Mesendoderm (in vitro differentiated cells): Measurements from ENCODE around the gene RABGAP1L.
"Not testable (repeated sequence)": the region's sequence is repeated elsewhere in the genome, so short reads cannot be mapped to it uniquely, and the experiment has no call there.

ENCODE experiments used
- DNase-seq: peaks from one replicate; pipeline ENCODE4 v3.0.0; 2013
- H2AK5ac ChIP-seq: 2 replicates; pipeline ENCODE4 v1.6.1; 2013; ENCODE audit warnings: low read length, inconsistent platforms
- H2BK120ac ChIP-seq: 2 replicates; pipeline ENCODE4 v1.6.1; 2013; ENCODE audit warnings: low read depth, mild to moderate bottlenecking, low read length, moderate library complexity, mixed read lengths
- H2BK15ac ChIP-seq: replicated peaks from 2 replicates; pipeline ENCODE4 v1.6.1; 2013; ENCODE audit warnings: low read depth, mild to moderate bottlenecking, moderate library complexity
- H2BK5ac ChIP-seq: 2 replicates; pipeline ENCODE4 v1.6.1; 2013; ENCODE audit warnings: low read length, inconsistent platforms
- H3K18ac ChIP-seq: 2 replicates; pipeline ENCODE4 v1.6.1; 2013; ENCODE audit warnings: mild to moderate bottlenecking, low read length, mixed read lengths
- H3K23ac ChIP-seq: one replicate; pipeline ENCODE4 v1.6.1; 2013; ENCODE audit warnings: low read length
- H3K27ac ChIP-seq: 2 replicates; pipeline ENCODE4 v1.5.1; 2013; ENCODE audit warnings: low read depth, mild to moderate bottlenecking, inconsistent platforms, low read length, moderate library complexity
- H3K27me3 ChIP-seq: 2 replicates; pipeline ENCODE4 v1.6.1; 2013; ENCODE audit warnings: low read length, control low read depth, mild to moderate bottlenecking, inconsistent platforms; ENCODE audit not compliant: insufficient read depth, poor library complexity
- H3K36me3 ChIP-seq: 2 replicates; pipeline ENCODE4 v1.6.1; 2013; ENCODE audit warnings: low read length, inconsistent platforms; ENCODE audit not compliant: control insufficient read depth, insufficient read depth
- H3K4ac ChIP-seq: one replicate; pipeline ENCODE4 v1.6.1; 2013; ENCODE audit warnings: low read depth, mild to moderate bottlenecking, low read length, moderate library complexity
- H3K4me1 ChIP-seq: 2 replicates; pipeline ENCODE4 v1.6.1; 2013; ENCODE audit warnings: low read depth, low read length, inconsistent platforms; ENCODE audit not compliant: control insufficient read depth
- H3K4me2 ChIP-seq: 2 replicates; pipeline ENCODE4 v1.6.1; 2013; ENCODE audit warnings: low read length
- H3K4me3 ChIP-seq: 2 replicates; pipeline ENCODE4 v1.5.1; 2013; ENCODE audit warnings: mild to moderate bottlenecking, low read length
- H3K56ac ChIP-seq: one replicate; pipeline ENCODE4 v1.6.1; 2013; ENCODE audit warnings: low read length
- H3K79me1 ChIP-seq: 2 replicates; pipeline ENCODE4 v1.6.1; 2013; ENCODE audit warnings: low read length, inconsistent platforms
- H3K79me2 ChIP-seq: 2 replicates; pipeline ENCODE4 v1.6.1; 2013; ENCODE audit warnings: mild to moderate bottlenecking, low read length; ENCODE audit not compliant: control insufficient read depth, insufficient read depth
- H3K9ac ChIP-seq: 2 replicates; pipeline ENCODE4 v1.6.1; 2013; ENCODE audit warnings: low read length, inconsistent platforms
- H4K5ac ChIP-seq: one replicate; pipeline ENCODE4 v1.6.1; 2013; ENCODE audit warnings: low read length
- H4K8ac ChIP-seq: one replicate; pipeline ENCODE4 v1.6.1; 2013; ENCODE audit warnings: low read depth, mild to moderate bottlenecking, control low read depth, low read length, moderate library complexity
- WGBS: extraction: QIAGEN DNeasy Blood & Tissue Kit; methylation state at CpG from one replicate; pipeline ENCODE4 v1.1.7; 2013; ENCODE audit warnings: low lambda C conversion rate, missing lambda C conversion rate; ENCODE audit not compliant: insufficient coverage; ENCODE audit errors: extremely low coverage; 5-methylcytosine and 5-hydroxymethylcytosine counted together

The RABGAP1L gene

DNA sequence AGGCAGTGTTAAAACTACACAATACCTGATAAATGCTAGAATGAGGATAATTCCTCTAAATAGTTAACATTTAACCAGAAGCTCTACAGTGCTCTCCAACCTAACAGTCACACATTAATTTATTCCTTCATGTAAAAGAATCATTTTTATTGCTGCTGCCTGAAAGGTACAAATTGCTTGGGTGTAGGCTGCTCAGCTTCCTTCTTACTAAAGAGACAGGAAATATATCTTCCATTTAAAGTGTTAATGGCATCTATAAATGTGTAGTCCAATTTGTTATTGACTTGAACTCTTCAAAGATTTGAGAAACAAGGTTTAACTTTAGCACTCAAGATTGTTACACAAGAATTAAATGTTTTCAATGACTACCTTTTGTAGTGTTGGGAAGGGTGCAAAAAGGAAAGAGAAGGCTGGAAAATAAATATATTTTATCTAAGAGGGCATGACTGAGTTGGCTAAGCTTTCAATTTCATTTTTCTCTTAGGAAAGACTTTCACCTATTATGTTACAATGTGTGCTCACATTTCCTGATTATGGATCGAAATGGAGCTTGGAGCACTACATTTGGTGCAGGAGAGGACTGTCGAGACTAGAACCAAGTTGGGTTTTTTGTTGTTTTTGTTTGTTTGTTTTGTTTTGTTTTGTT lies 734.9 kb downstream of the RABGAP1L start:
- no peak for DNase-seq
- H3K4ac ChIP-seq: no peak overlapping the region
- no peak overlapping the region for H2BK120ac ChIP-seq
- H4K5ac ChIP-seq: no peak overlapping the region
- H3K9ac ChIP-seq: no peak overlapping the region
- H3K56ac ChIP-seq: no peak overlapping the region
- no peak overlapping the region for H2BK5ac ChIP-seq
- H4K8ac ChIP-seq: no peak overlapping the region
- H3K23ac ChIP-seq: no peak overlapping the region
- H3K18ac ChIP-seq: no peak overlapping the region
- H3K27ac ChIP-seq: no peak overlapping the region
- no CpG with 5 or more reads among the region's 2 CpGs for WGBS
- no peaks in the 10 kb centered on the region for H3K36me3 ChIP-seq
- H3K4me3 ChIP-seq: no peak overlapping the region
- H2BK15ac ChIP-seq: no peak overlapping the region
- H3K79me2 ChIP-seq: no peaks in the 10 kb centered on the region
- H3K79me1 ChIP-seq: no peaks in the 10 kb centered on the region
- H2AK5ac ChIP-seq: no peak overlapping the region
- no peaks in the 10 kb centered on the region for H3K27me3 ChIP-seq
- no peaks in the 10 kb centered on the region for H3K4me1 ChIP-seq
- H3K4me2 ChIP-seq: no peak overlapping the region

DNA sequence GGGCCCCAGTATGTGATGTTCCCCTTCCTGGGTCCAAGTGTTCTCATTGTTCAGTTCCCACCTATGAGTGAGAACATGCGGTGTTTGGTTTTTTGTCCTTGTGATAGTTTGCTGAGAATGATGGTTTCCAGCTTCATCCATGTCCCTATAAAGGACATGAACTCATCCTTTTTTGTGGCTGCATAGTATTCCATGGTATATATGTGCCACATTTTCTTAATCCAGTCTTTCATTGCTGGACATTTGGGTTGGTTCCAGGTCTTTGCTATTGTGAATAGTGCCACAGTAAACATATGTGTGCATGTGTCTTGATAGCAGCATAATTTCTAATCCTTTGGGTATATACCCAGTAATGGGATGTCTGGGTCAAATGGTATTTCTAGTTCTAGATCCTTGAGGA lies 736.3 kb downstream of the RABGAP1L start:
- H3K56ac ChIP-seq, H3K4ac ChIP-seq, H2BK120ac ChIP-seq, H3K36me3 ChIP-seq, H4K8ac ChIP-seq, H3K9ac ChIP-seq, H3K4me3 ChIP-seq, H3K4me1 ChIP-seq, H2AK5ac ChIP-seq, H3K27me3 ChIP-seq, H2BK15ac ChIP-seq, H3K79me1 ChIP-seq, H3K27ac ChIP-seq, H3K18ac ChIP-seq, H4K5ac ChIP-seq, DNase-seq, H3K4me2 ChIP-seq, H3K23ac ChIP-seq, H3K79me2 ChIP-seq, H2BK5ac ChIP-seq: not testable (repeated sequence)
- no CpG with 5 or more reads among the region's 1 CpG for WGBS

DNA sequence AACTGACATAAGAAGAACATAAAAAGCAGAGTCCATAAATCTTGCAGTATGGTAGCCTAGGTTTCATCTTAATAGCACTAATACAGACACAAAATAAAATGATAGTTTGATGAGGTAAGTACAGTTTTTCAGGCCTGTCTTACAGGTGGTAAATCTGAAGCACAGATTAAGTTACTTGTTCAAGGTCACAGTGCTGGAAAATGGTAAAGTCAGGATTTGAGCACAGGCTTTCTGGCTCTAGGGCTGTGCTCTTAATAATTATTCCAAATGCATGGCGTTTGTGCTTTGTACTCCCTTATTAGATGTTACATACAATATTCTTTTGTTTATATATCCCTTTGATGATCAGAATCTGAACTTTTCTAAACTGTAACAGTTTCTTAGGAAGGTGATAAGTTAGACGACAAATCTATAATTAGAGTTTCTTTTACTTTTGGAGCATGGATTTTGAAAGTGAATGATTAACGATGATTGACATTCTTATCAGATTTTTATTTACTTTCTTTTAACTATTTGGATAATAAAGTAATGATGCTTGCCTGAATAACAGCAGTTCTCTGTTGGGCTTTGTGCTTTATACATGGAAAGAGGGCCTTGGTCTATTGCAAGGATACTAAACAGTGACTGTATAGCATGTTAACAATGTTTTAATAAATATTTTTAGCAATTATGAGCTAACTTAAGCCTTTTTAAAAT lies 738.9 kb downstream of the RABGAP1L start:
- H3K56ac ChIP-seq: no peak overlapping the region
- no peak overlapping the region for H4K5ac ChIP-seq
- no peak overlapping the region for H3K4me2 ChIP-seq
- H3K79me1 ChIP-seq: no peaks in the 10 kb centered on the region
- whole genome bisulfite sequencing: 100% methylated on average over 1 of the region's 3 CpGs
- H2BK120ac ChIP-seq: no peak overlapping the region
- H3K27me3 ChIP-seq: no peaks in the 10 kb centered on the region
- no peak overlapping the region for H4K8ac ChIP-seq
- no peak overlapping the region for H3K18ac ChIP-seq
- no peaks in the 10 kb centered on the region for H3K36me3 ChIP-seq
- H3K27ac ChIP-seq: no peak overlapping the region
- no peak for DNase-seq
- no peak overlapping the region for H2AK5ac ChIP-seq
- no peak overlapping the region for H3K9ac ChIP-seq
- H2BK15ac ChIP-seq: no peak overlapping the region
- H3K4ac ChIP-seq: no peak overlapping the region
- H3K79me2 ChIP-seq: no peaks in the 10 kb centered on the region
- H3K4me3 ChIP-seq: no peak overlapping the region
- H3K4me1 ChIP-seq: peaks cover 2% of the 10 kb centered on the region
- H2BK5ac ChIP-seq: no peak overlapping the region
- H3K23ac ChIP-seq: no peak overlapping the region

DNA sequence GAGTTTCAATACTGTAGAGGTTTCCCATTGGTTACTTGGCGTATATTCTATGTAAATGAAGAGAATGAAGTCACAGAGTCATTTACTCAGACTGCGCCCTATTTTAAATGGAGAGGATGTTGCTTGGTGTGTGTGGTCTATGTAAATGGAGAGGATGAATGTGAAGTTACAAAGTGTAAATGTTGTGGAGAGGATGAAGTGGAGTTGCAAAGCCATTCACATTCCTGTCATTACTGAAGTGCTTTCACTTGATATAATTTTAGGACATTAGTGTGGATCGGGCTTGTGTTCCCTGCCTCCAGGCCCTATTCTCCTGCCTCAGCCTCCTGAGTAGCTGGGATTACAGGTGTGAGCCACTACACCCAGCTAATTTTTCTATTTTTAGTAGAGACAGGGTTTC lies 741.0 kb downstream of the RABGAP1L start:
- Histone ChIP-seq H3K18ac (no peak overlapping the region), H2BK5ac (no peak overlapping the region), H3K27ac (no peak overlapping the region), H3K36me3 (no peaks in the 10 kb centered on the region), H4K5ac (no peak overlapping the region), H3K4me1 (peaks cover 2% of the 10 kb centered on the region), H3K23ac (no peak overlapping the region), H3K79me1 (no peaks in the 10 kb centered on the region), H2AK5ac (no peak overlapping the region), H4K8ac (no peak overlapping the region), H3K79me2 (no peaks in the 10 kb centered on the region), H2BK120ac (no peak overlapping the region), H3K56ac (no peak overlapping the region), H3K27me3 (no peaks in the 10 kb centered on the region), H2BK15ac (no peak overlapping the region), H3K9ac (no peak overlapping the region), H3K4me2 (no peak overlapping the region), H3K4ac (no peak overlapping the region), H3K4me3 (no peak overlapping the region)
- no CpG with 5 or more reads among the region's 3 CpGs for WGBS
- DNase-seq: peak; percentile 54

DNA sequence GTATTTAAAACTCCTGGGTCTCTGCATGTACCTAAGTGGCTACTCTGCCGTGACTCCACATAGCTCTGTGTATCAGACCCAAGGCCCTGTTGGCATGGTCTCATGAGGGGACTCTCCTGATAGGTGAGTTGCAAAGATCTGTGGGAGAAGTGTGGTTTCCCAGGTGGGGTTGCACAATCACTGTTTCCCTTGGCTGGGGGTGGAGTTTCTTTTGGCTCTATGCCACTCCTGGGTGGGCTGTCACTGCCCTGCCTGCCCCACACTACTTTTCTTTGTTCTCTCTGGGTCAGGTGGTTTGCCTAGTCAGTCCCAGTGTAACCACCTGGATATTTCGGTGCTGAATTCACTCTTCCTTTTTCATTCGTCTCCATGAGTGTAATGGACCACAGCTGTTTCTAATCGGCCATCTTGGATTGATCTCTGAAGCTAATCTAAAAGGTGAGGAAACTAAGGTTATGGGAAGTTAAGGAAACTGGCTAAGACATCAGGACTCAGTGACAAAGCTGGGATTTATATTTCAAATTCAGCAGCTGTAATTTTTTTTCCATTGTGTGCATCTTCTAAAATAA lies 743.3 kb downstream of the RABGAP1L start:
- Histone ChIP-seq H3K27ac (no peak overlapping the region), H3K4me2 (no peak overlapping the region), H3K27me3 (no peaks in the 10 kb centered on the region), H3K9ac (no peak overlapping the region), H2BK15ac (no peak overlapping the region), H4K8ac (no peak overlapping the region), H2BK5ac (no peak overlapping the region), H2AK5ac (no peak overlapping the region), H2BK120ac (no peak overlapping the region), H3K79me1 (no peaks in the 10 kb centered on the region), H3K23ac (no peak overlapping the region), H3K56ac (no peak overlapping the region), H3K4ac (no peak overlapping the region), H3K4me1 (peaks cover 2% of the 10 kb centered on the region), H3K4me3 (no peak overlapping the region), H3K18ac (no peak overlapping the region), H4K5ac (no peak overlapping the region), H3K79me2 (no peaks in the 10 kb centered on the region), H3K36me3 (no peaks in the 10 kb centered on the region)
- DNase-seq: no peak
- WGBS: no CpG with 5 or more reads among the region's 4 CpGs
